ENCODE data around the gene DMBX1.
A peak's percentile ranks its signal among the peaks of the same experiment; 100 is the strongest.

The DMBX1 gene

GRCh38 chr1:46530311-46530710 is 40.7 kb downstream of the DMBX1 start:
- TF ChIP-seq CTCF (IDR thresholded peaks at IDR 0.05; ENCODE audit: borderline replicate concordance, insufficient read depth, low read depth, low read length) = no peak
- no peak overlapping the region for H3K4me3 ChIP-seq (ENCODE audit: low read depth, low read length)

GRCh38 chr1:46530791-46531409 is 41.3 kb downstream of the DMBX1 start:
- H3K4me3 ChIP-seq (ENCODE audit: low read depth, low read length) = no peak overlapping the region

GRCh38 chr1:46532095-46532494 is 42.5 kb downstream of the DMBX1 start:
- H3K4me3 ChIP-seq (ENCODE audit: low read depth, low read length) = no peak overlapping the region
- TF ChIP-seq CTCF (IDR thresholded peaks at IDR 0.05; ENCODE audit: borderline replicate concordance, insufficient read depth, low read depth, low read length) = no peak

More at GRCh38 chr1:46530791-46531409, 41.3 kb downstream of the DMBX1 start:
- no peak for TF ChIP-seq CTCF (IDR thresholded peaks at IDR 0.05; ENCODE audit: borderline replicate concordance, insufficient read depth, low read depth, low read length)

- H3K4me3 ChIP-seq (ENCODE audit: low read depth, low read length) = no peak overlapping the region
- TF ChIP-seq CTCF (IDR thresholded peaks at IDR 0.05; ENCODE audit: borderline replicate concordance, insufficient read depth, low read depth, low read length) = peak; percentile 70
Observed at GRCh38 chr1:46532498-46533178, 43.0 kb downstream of the DMBX1 start.

GRCh38 chr1:46533179-46533864 is 43.7 kb downstream of the DMBX1 start:
- no peak overlapping the region for H3K4me3 ChIP-seq (ENCODE audit: low read depth, low read length)
- no peak for TF ChIP-seq CTCF (IDR thresholded peaks at IDR 0.05; ENCODE audit: borderline replicate concordance, insufficient read depth, low read depth, low read length)

- no peak overlapping the region for H3K4me3 ChIP-seq (ENCODE audit: low read depth, low read length)
- peak; percentile 59 for TF ChIP-seq CTCF (IDR thresholded peaks at IDR 0.05; ENCODE audit: borderline replicate concordance, insufficient read depth, low read depth, low read length)
Observed at GRCh38 chr1:46535063-46535462, 45.4 kb downstream of the DMBX1 start.
